SK-N-SH (cell line): ENCODE data around the gene ARIH2. TPM values are rescaled to one million over a fixed set of nuclear protein-coding genes. Genes with fewer than 3 reads are reported as not detected.

Source experiments
- CTCF ChIA-PET: fragments of 300-600, 350-600 bp; formaldehyde crosslinking; extraction: SDS; loops from one replicate; lab custom pipeline; 2021; lab: Yijun Ruan, JAX
- POLR2A ChIA-PET: fragments of 350-600 bp; sonication (Branson Sonifier 250); formaldehyde crosslinking; extraction: SDS; loops from one replicate; lab custom pipeline; 2020; ENCODE audit warnings: antibody characterized with exemption, inconsistent platforms; lab: Yijun Ruan, JAX
- DNase-seq: peaks from one replicate; pipeline ENCODE4 v3.0.0; 2012
- H2AFZ ChIP-seq: fragments of 200-600 bp; sonication (generic); 2 replicates; pipeline ENCODE4 v1.8.1; 2016; ENCODE audit warnings: antibody characterized with exemption, mild to moderate bottlenecking, low read depth
- H3F3A ChIP-seq: fragments of 200-600 bp; sonication (generic); replicated peaks from 2 replicates; pipeline ENCODE3; 2016; ENCODE audit warnings: antibody characterized with exemption, mild to moderate bottlenecking; ENCODE audit not compliant: insufficient read depth
- H3K27ac ChIP-seq, 2 experiments: fragments of 200-500 bp in 1 of 2; fragments of 200-600 bp in 1 of 2; sonication (Bioruptor generic) in 1 of 2; sonication (generic), shearing (Covaris generic) in 1 of 2; 2 replicates each; pipeline versions ENCODE4 v1.5.1 to v1.6.1; 2014 to 2016; ENCODE audit warnings: low read depth in 2 of 2, inconsistent platforms in 1 of 2, low read length in 1 of 2, mild to moderate bottlenecking in 1 of 2, mixed read lengths in 1 of 2
- H3K27me3 ChIP-seq: fragments of 200-600 bp; sonication (generic), shearing (Covaris generic); 2 replicates; pipeline ENCODE4 v1.6.1; 2016; ENCODE audit warnings: mixed run types; ENCODE audit not compliant: insufficient read depth
- H3K36me3 ChIP-seq, 2 experiments: fragments of 200-500 bp in 1 of 2; fragments of 200-600 bp in 1 of 2; sonication (Bioruptor generic) in 1 of 2; sonication (generic) in 1 of 2; replicated peaks in 1 of 2; 2 replicates each; pipeline versions ENCODE3 to v1.5.1; 2014 to 2016; ENCODE audit warnings: low read length in 1 of 2, mild to moderate bottlenecking in 1 of 2; ENCODE audit not compliant: insufficient read depth in 2 of 2, control insufficient read depth in 1 of 2
- H3K4me1 ChIP-seq, 2 experiments: fragments of 200-500 bp in 1 of 2; fragments of 200-600 bp in 1 of 2; sonication (Bioruptor generic) in 1 of 2; sonication (generic), shearing (Covaris generic) in 1 of 2; 2 replicates each; pipeline versions ENCODE4 v1.5.1 to v1.6.1; 2014 to 2016; ENCODE audit warnings: low read depth in 1 of 2, low read length in 1 of 2, mixed run types in 1 of 2; ENCODE audit not compliant: insufficient read depth in 2 of 2, control insufficient read depth in 1 of 2
- H3K4me2 ChIP-seq: fragments of 200-600 bp; sonication (generic), shearing (Covaris generic); 2 replicates; pipeline ENCODE4 v1.6.1; 2017; ENCODE audit warnings: mixed run types
- H3K4me3 ChIP-seq, 2 experiments: fragments of 200-500 bp in 1 of 2; fragments of 200-600 bp in 1 of 2; sonication (Bioruptor generic) in 1 of 2; sonication (generic), shearing (Covaris generic) in 1 of 2; 2 replicates each; pipeline versions ENCODE4 v1.5.1 to v1.8.1; 2014 to 2016; ENCODE audit warnings: low read depth in 2 of 2, inconsistent platforms in 1 of 2, low read length in 1 of 2, mild to moderate bottlenecking in 1 of 2, mixed read lengths in 1 of 2, moderate library complexity in 1 of 2
- H3K79me2 ChIP-seq: fragments of 200-600 bp; sonication (generic); 2 replicates; pipeline ENCODE4 v1.8.1; 2017; ENCODE audit warnings: mild to moderate bottlenecking; ENCODE audit not compliant: insufficient read depth
- H3K9ac ChIP-seq: fragments of 200-600 bp; sonication (generic); 2 replicates; pipeline ENCODE4 v1.6.1; 2017; ENCODE audit warnings: mixed run types
- H3K9me2 ChIP-seq: fragments of 200-600 bp; sonication (generic); 2 replicates; pipeline ENCODE4 v1.6.1; 2017; ENCODE audit warnings: mixed run types
- H3K9me3 ChIP-seq: fragments of 200-600 bp; sonication (generic); 2 replicates; pipeline ENCODE4 v1.6.1; 2017; ENCODE audit warnings: mixed run types, mild to moderate bottlenecking, moderate library complexity
- H4K20me1 ChIP-seq: fragments of 200-600 bp; sonication (generic); 2 replicates; pipeline ENCODE4 v1.6.1; 2017; ENCODE audit warnings: mild to moderate bottlenecking, mixed run types; ENCODE audit not compliant: insufficient read depth
- FOSL2 ChIP-seq: IDR thresholded peaks from 2 replicates; pipeline ENCODE4 v1.4.0; 2012; ENCODE audit warnings: low read depth, mild to moderate bottlenecking, moderate library complexity, borderline replicate concordance
- FOXJ3 ChIP-seq: sonication (generic); formaldehyde crosslinking; IDR thresholded peaks from 2 replicates; pipeline ENCODE4 v1.5.1; 2020; ENCODE audit warnings: mild to moderate bottlenecking, missing genetic modification reagents
- FOXM1 ChIP-seq: IDR thresholded peaks from 2 replicates; pipeline ENCODE4 v1.4.0; 2012; ENCODE audit warnings: low read depth, mild to moderate bottlenecking
- GABPA ChIP-seq: IDR thresholded peaks from 2 replicates; pipeline ENCODE4 v1.4.0; 2012; ENCODE audit warnings: low read depth, mild to moderate bottlenecking
- GATA2 ChIP-seq: sonication (generic); formaldehyde crosslinking; IDR thresholded peaks from 2 replicates; pipeline ENCODE4 v1.5.0; 2020; ENCODE audit warnings: mild to moderate bottlenecking, missing genetic modification reagents
- IRF3 ChIP-seq: fragments of 150-350 bp; IDR thresholded peaks from 2 replicates; pipeline ENCODE4 v1.6.1; 2016; ENCODE audit warnings: mild to moderate bottlenecking, low read depth, low read length
- JUND ChIP-seq: IDR thresholded peaks from 2 replicates; pipeline ENCODE4 v1.4.0; 2012
- MEF2A ChIP-seq: IDR thresholded peaks from 2 replicates; pipeline ENCODE4 v1.4.0; 2012; ENCODE audit warnings: low read depth, borderline replicate concordance
- NRF1 ChIP-seq: IDR thresholded peaks from 2 replicates; pipeline ENCODE4 v1.6.1; 2012; ENCODE audit warnings: low read depth, mild to moderate bottlenecking, low read length
- PBX3 ChIP-seq: IDR thresholded peaks from 2 replicates; pipeline ENCODE4; 2012
- POLR2AphosphoS5 ChIP-seq: IDR thresholded peaks from 2 replicates; pipeline ENCODE4 v1.6.1; 2012; ENCODE audit warnings: low read depth, low read length
- RCOR1 ChIP-seq: fragments of 150-350 bp; IDR thresholded peaks from 2 replicates; pipeline ENCODE4 v1.6.1; 2017; ENCODE audit warnings: antibody characterized with exemption, low read length
- TCF12 ChIP-seq: IDR thresholded peaks from 2 replicates; pipeline ENCODE4 v1.4.0; 2012
- TEAD4 ChIP-seq: IDR thresholded peaks from 2 replicates; pipeline ENCODE4 v1.4.0; 2012; ENCODE audit warnings: mild to moderate bottlenecking, borderline replicate concordance; ENCODE audit not compliant: insufficient read depth
- ZBTB33 ChIP-seq: IDR thresholded peaks from 2 replicates; pipeline ENCODE4 v1.4.0; 2012; ENCODE audit warnings: low read depth, borderline replicate concordance
- WGBS: methylation state at CpG from one replicate; pipeline ENCODE4 v1.1.6; 2017; ENCODE audit warnings: low lambda C conversion rate; 5-methylcytosine and 5-hydroxymethylcytosine counted together
- polyA plus RNA-seq, 3 experiments: library from polyadenylated mRNA; depleted of rRNA; stranded (reverse); fragments of >200 nt; gene quantifications; 2 replicates each; pipeline ENCODE4 v1.2.3, GENCODE V29; 2012
- TF ChIP-seq, protein P1 (sequence below): IDR thresholded peaks from 2 replicates; pipeline ENCODE4 v1.6.1; 2012; ENCODE audit warnings: mild to moderate bottlenecking, low read depth, low read length, moderate library complexity
- TF ChIP-seq, protein P2 (sequence below): fragments of 150-350 bp; IDR thresholded peaks from 2 replicates; pipeline ENCODE4 v1.6.1; 2017; ENCODE audit warnings: antibody characterized with exemption, low read length, low read depth, borderline replicate concordance

Gene ARIH2
- polyA plus RNA-seq, 1 of the 3 experiments (the other 2 are of a cell fraction): 69.7 TPM

DNA sequence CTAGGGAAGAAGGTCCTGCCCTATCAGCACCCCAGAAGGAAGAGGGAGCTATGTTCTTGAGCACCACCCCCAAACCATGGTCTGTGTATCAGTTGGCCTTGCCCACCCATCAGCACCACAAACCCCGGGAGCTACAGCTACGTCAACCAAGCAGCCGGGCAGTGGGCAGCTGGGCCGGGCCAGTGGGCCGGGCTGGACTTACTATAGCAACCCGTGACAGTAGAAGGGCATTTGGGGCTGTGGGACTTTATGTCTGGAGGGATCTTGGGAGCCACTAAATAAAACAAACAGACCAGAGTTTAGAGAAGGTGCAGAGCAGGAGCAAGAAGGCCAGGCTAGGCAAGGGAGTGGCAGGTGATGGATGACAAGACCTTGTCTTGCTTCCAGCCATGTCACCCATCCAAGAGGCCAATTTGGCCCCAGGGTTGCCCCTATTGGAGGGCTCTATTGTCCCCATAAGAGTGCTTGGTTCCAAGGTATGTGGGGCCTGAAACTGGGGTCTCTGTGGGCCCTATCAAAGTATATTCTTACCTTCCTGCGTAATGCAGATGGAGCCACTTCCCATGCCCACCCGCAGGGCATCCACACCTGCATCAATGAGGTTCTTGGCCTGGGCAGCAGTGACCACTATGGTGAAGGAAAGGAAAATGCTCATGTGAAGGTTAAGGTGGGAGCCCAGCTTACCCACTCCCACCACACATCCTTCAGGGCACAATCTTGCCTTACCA is 107.3 kb downstream of the ARIH2 start:
- DNase-seq: no peak
- POLR2A ChIA-PET: interaction anchor here (1.3 to 1.9 kb wide), 3 partner anchors 14 to 68 kb away, joined by 3 to 9 read pairs (median 6); partner anchors contain the start of genes QRICH1 and WDR6
- no peaks in the 10 kb centered on the region for H3K9me2 ChIP-seq
- 82% methylated on average over 3 of the region's 8 CpGs for WGBS
- no peak overlapping the region for H3K9ac ChIP-seq
- CTCF ChIA-PET: interaction anchor here (0.8 to 3.6 kb wide), 4 partner anchors 12 to 423 kb away, joined by 3 to 14 read pairs (median 5); partner anchors contain the start of gene WDR6
- no peaks in the 10 kb centered on the region for H3K9me3 ChIP-seq
- no peak overlapping the region for H3K4me2 ChIP-seq
- H3K27ac ChIP-seq: no peak overlapping the region; a peak in 1 of 4 replicates
- peaks cover 49% of the 10 kb centered on the region for H3F3A ChIP-seq
- no peak overlapping the region for H2AFZ ChIP-seq
- H4K20me1 ChIP-seq: no peaks in the 10 kb centered on the region
- H3K79me2 ChIP-seq: peaks cover 72% of the 10 kb centered on the region
- no peaks in the 10 kb centered on the region for H3K27me3 ChIP-seq
- TF ChIP-seq TEAD4 (no peak), GATA2 (no peak), GABPA (no peak), POLR2AphosphoS5 (no peak; the same call in 1 of the 2 replicates)
- no peak overlapping the region for H3K4me3 ChIP-seq
- H3K36me3 ChIP-seq: peaks cover 52 to 58% of the 10 kb centered on the region in 2 experiments
- peaks cover 10 to 41% of the 10 kb centered on the region in 2 experiments; a peak in 3 of 4 replicates for H3K4me1 ChIP-seq

- Histone ChIP-seq H3F3A (peaks cover 49% of the 10 kb centered on the region), H3K4me1 (peaks cover 10 to 41% of the 10 kb centered on the region in 2 experiments; a peak in 3 of 4 replicates), H4K20me1 (no peaks in the 10 kb centered on the region), H3K4me3 (no peak overlapping the region), H3K9me3 (no peaks in the 10 kb centered on the region), H3K79me2 (peaks cover 69% of the 10 kb centered on the region), H3K9ac (no peak overlapping the region), H3K27ac (no peak overlapping the region), H3K4me2 (no peak overlapping the region), H3K36me3 (peaks cover 55 to 64% of the 10 kb centered on the region in 2 experiments), H3K27me3 (no peaks in the 10 kb centered on the region), H2AFZ (no peak overlapping the region), H3K9me2 (no peaks in the 10 kb centered on the region)
- 100% methylated on average over 3 of the region's 3 CpGs for WGBS
- no peak for DNase-seq
- ChIA-PET POLR2A (interaction anchor here (1.3 to 1.9 kb wide), 4 partner anchors 8 to 67 kb away, joined by 3 to 9 read pairs (median 4); partner anchors contain the start of genes DALRD3, QRICH1 and WDR6), CTCF (interaction anchor here (0.8 to 3.6 kb wide), 3 partner anchors 13 to 422 kb away, joined by 3 to 14 read pairs (median 7); partner anchors contain the start of gene WDR6)
- TF ChIP-seq FOSL2: no peak
- TF ChIP-seq NRF1: no peak
- TF ChIP-seq RCOR1: no peak
- TF ChIP-seq, protein P1, sequence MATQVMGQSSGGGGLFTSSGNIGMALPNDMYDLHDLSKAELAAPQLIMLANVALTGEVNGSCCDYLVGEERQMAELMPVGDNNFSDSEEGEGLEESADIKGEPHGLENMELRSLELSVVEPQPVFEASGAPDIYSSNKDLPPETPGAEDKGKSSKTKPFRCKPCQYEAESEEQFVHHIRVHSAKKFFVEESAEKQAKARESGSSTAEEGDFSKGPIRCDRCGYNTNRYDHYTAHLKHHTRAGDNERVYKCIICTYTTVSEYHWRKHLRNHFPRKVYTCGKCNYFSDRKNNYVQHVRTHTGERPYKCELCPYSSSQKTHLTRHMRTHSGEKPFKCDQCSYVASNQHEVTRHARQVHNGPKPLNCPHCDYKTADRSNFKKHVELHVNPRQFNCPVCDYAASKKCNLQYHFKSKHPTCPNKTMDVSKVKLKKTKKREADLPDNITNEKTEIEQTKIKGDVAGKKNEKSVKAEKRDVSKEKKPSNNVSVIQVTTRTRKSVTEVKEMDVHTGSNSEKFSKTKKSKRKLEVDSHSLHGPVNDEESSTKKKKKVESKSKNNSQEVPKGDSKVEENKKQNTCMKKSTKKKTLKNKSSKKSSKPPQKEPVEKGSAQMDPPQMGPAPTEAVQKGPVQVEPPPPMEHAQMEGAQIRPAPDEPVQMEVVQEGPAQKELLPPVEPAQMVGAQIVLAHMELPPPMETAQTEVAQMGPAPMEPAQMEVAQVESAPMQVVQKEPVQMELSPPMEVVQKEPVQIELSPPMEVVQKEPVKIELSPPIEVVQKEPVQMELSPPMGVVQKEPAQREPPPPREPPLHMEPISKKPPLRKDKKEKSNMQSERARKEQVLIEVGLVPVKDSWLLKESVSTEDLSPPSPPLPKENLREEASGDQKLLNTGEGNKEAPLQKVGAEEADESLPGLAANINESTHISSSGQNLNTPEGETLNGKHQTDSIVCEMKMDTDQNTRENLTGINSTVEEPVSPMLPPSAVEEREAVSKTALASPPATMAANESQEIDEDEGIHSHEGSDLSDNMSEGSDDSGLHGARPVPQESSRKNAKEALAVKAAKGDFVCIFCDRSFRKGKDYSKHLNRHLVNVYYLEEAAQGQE: no peak
- TF ChIP-seq FOXJ3 (CRISPR knock-in tag): no peak
- TF ChIP-seq PBX3: no peak
- no peak for TF ChIP-seq IRF3
- TF ChIP-seq, protein P2, sequence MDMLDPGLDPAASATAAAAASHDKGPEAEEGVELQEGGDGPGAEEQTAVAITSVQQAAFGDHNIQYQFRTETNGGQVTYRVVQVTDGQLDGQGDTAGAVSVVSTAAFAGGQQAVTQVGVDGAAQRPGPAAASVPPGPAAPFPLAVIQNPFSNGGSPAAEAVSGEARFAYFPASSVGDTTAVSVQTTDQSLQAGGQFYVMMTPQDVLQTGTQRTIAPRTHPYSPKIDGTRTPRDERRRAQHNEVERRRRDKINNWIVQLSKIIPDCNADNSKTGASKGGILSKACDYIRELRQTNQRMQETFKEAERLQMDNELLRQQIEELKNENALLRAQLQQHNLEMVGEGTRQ: no peak
- TF ChIP-seq FOXM1: no peak
- TF ChIP-seq ZBTB33: no peak
- no peak for TF ChIP-seq TCF12
- no peak for TF ChIP-seq TEAD4
- no peak for TF ChIP-seq JUND
- TF ChIP-seq MEF2A: no peak
Observed at GRCh38 chr3:49026536-49026935, 107.9 kb downstream of the ARIH2 start.
